Umbilical cord (tissue), 2 donors: ENCODE data around the gene ANKIB1. TPM values are rescaled to one million over a fixed set of nuclear protein-coding genes. Genes with fewer than 3 reads are reported as not detected.

Experiments used
- DNase-seq: peaks from one replicate; pipeline ENCODE4 v3.0.0-alpha.2; 2015; ENCODE audit warnings: low spot score
- total RNA-seq: library from RNA; depleted of rRNA; stranded (reverse); fragments of >200 nt; gene quantifications from one replicate; pipeline ENCODE4 v1.2.3, GENCODE V29; 2014; ENCODE audit warnings: low replicate concordance; ENCODE audit not compliant: insufficient read depth

The ANKIB1 gene
- total RNA-seq, 1 donor from 2014 or later: 57.3 TPM

GRCh38 chr7:92447345-92448204 is 201.8 kb downstream of the ANKIB1 start, which contains the start of gene GATAD1:
TSS of gene GATAD1 (plus strand) at chr7:92447482. CDS start at chr7:92447730, 248 bp downstream.
- peak; percentile 94 for DNase-seq

DNA sequence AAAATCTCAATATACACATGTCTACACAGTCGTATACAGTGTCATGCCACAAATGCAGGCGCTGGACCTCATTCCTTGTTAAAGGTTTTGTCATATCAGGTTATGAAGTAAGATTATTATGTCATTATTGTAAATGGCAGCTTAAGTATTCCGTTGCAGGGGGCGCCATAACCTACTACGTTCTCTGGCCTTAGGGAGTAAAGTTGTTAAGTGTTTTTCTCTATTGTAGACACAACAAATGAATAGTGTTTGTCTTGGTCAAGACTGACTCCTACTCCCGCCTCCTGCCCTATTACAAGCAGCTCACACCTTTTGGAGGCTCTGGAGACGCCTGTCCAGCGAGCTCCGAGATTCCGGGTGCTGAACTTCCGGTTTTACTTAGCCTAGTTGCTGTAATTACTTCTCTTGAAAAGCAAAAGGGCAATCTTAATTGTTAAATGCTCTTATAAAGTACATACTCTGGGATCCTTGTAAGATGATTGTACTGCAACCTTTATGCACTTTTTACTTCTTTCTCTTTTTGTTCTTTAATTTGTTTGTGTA is 202.5 kb downstream of the ANKIB1 start:
- DNase-seq: peak; percentile 55

Other genes starting within 250 kb of the ANKIB1 start
- gene CYP51A1, start 111.5 kb upstream of the ANKIB1 start, total RNA-seq: 93.4 TPM
- 4.1 TPM for gene LRRD1, start 66.8 kb upstream of the ANKIB1 start, total RNA-seq
- 82.3 TPM for gene KRIT1, start 60 bp upstream of the ANKIB1 start, total RNA-seq
- 59.7 TPM for gene GATAD1, start 201.5 kb downstream of the ANKIB1 start, total RNA-seq
- 5.5 TPM for gene ERVW-1, start 232.0 kb downstream of the ANKIB1 start, total RNA-seq